HepG2 (cell line): ENCODE data around the gene GGTA1. TPM values are rescaled to one million over a fixed set of nuclear protein-coding genes. Genes with fewer than 3 reads are reported as not detected.

Source experiments
- ATAC-seq: fragments of 200-7000 bp; cut with Tn5 transposase; 3 replicates; pipeline ENCODE4 v1.9.1; 2020; ENCODE audit warnings: mild to moderate bottlenecking, moderate library complexity
- BruUV-seq: library from RNA; stranded (reverse); fragments of 400-500 nt; replicated peaks from 2 replicates; lab custom pipeline; 2021; lab: Mats Ljungman, UMichigan
- CTCF ChIA-PET: fragments of 300-600 bp; formaldehyde crosslinking; extraction: SDS; loops from one replicate; lab custom pipeline; 2021; ENCODE audit warnings: low total read pairs, inconsistent platforms, low intra/inter-chr PET ratio; lab: Yijun Ruan, JAX
- POLR2A ChIA-PET: fragments of 350-600 bp; sonication (Branson Sonifier 250); formaldehyde crosslinking; loops from one replicate; lab custom pipeline; 2020; ENCODE audit warnings: antibody characterized with exemption, inconsistent platforms; lab: Yijun Ruan, JAX
- DNase-seq: peaks from one replicate; pipeline ENCODE4 v3.0.0-alpha.2; 2015; ENCODE audit warnings: low spot score
- FAIRE-seq: peaks from 3 replicates; lab custom pipeline; 2011; peaks lifted over from hg19 to GRCh38; lab: Jason Lieb, UNC
- H2AFZ ChIP-seq: one replicate; pipeline ENCODE4 v1.6.1; 2011; ENCODE audit warnings: low read length, inconsistent platforms
- H3K27ac ChIP-seq: fragments of 300-600 bp; 3 replicates; pipeline ENCODE4 v1.8.0; 2011; ENCODE audit warnings: mixed run types, mild to moderate bottlenecking, mixed read lengths, low read length, inconsistent platforms; ENCODE audit not compliant: insufficient read depth; ENCODE audit errors: extremely low read length
- H3K27me3 ChIP-seq, 2 experiments: fragments of 200-600 bp in 1 of 2; 2 replicates in 1 of 2; 3 replicates in 1 of 2; pipeline versions ENCODE4 v1.6.0 to v1.8.0; 2011; ENCODE audit warnings: low read length in 2 of 2, mild to moderate bottlenecking in 2 of 2, moderate library complexity in 2 of 2, inconsistent platforms in 1 of 2; ENCODE audit not compliant: insufficient read depth in 2 of 2, control insufficient read depth in 1 of 2
- H3K36me3 ChIP-seq, 2 experiments: fragments of 200-600 bp in 1 of 2; replicated peaks in 1 of 2; 2 replicates in 1 of 2; 3 replicates in 1 of 2; pipeline versions ENCODE4 v1.5.1 to v1.8.0; 2011; ENCODE audit warnings: low read length in 2 of 2, inconsistent platforms in 1 of 2; ENCODE audit not compliant: insufficient read depth in 2 of 2, control insufficient read depth in 1 of 2
- H3K4me1 ChIP-seq: 2 replicates; pipeline ENCODE4 v1.5.1; 2012; ENCODE audit warnings: low read length, inconsistent platforms; ENCODE audit not compliant: insufficient read depth
- H3K4me2 ChIP-seq: 2 replicates; pipeline ENCODE4 v1.6.0; 2011; ENCODE audit warnings: low read depth, low read length, inconsistent platforms
- H3K4me3 ChIP-seq, 3 experiments: fragments of 200-600 bp in 1 of 3; sonication (generic), shearing (Covaris generic) in 1 of 3; replicated peaks in 1 of 3; 2 replicates each; pipeline ENCODE4 v1.5.1; 2011 to 2016; ENCODE audit warnings: low read length in 3 of 3, inconsistent platforms in 2 of 3, low read depth in 2 of 3, mild to moderate bottlenecking in 2 of 3, control low read depth in 1 of 3, mixed read lengths in 1 of 3; ENCODE audit not compliant: insufficient read depth in 1 of 3
- H3K79me2 ChIP-seq: one replicate; pipeline ENCODE4 v1.6.1; 2011; ENCODE audit warnings: low read length, inconsistent platforms; ENCODE audit not compliant: insufficient read depth
- H3K9ac ChIP-seq: 2 replicates; pipeline ENCODE4 v1.6.0; 2011; ENCODE audit warnings: mild to moderate bottlenecking, low read depth, low read length, inconsistent platforms; ENCODE audit not compliant: insufficient read depth
- H3K9me3 ChIP-seq: 2 replicates; pipeline ENCODE4 v1.5.1; 2012; ENCODE audit warnings: mild to moderate bottlenecking, low read length
- H4K20me1 ChIP-seq: 2 replicates; pipeline ENCODE4 v1.6.0; 2011; ENCODE audit warnings: inconsistent platforms, mild to moderate bottlenecking, low read length, moderate library complexity; ENCODE audit not compliant: insufficient read depth
- ATF4 ChIP-seq, 2 experiments: fragments of 450-650 bp in 1 of 2; sonication (generic) in 1 of 2; formaldehyde crosslinking; IDR thresholded peaks; 2 replicates each; pipeline versions ENCODE4 v1.5.0 to v1.8.0; 2020 to 2022; ENCODE audit warnings: mild to moderate bottlenecking in 1 of 2, missing genetic modification reagents in 1 of 2
- ATF7 ChIP-seq, 2 experiments: fragments of 450-650 bp in 1 of 2; sonication (generic) in 1 of 2; formaldehyde crosslinking in 1 of 2; IDR thresholded peaks; 2 replicates each; pipeline versions ENCODE4 v1.4.0 to v1.6.1; 2016 to 2020; ENCODE audit warnings: antibody characterized with exemption in 1 of 2, mild to moderate bottlenecking in 1 of 2, missing genetic modification reagents in 1 of 2
- HES4 ChIP-seq: sonication (generic); formaldehyde crosslinking; IDR thresholded peaks from 2 replicates; pipeline ENCODE4 v1.9.0; 2021; ENCODE audit warnings: mild to moderate bottlenecking, missing genetic modification reagents, borderline replicate concordance
- HOXA7 ChIP-seq: sonication (generic); formaldehyde crosslinking; IDR thresholded peaks from 2 replicates; pipeline ENCODE4 v1.8.1; 2022; ENCODE audit warnings: mild to moderate bottlenecking, missing genetic modification reagents, moderate library complexity
- MBNL3 ChIP-seq: fragments of 250-450 bp; sonication (Bioruptor Pico); conservative IDR thresholded peaks from 2 replicates; pipeline ENCODE4 v1.8.0; 2022; ENCODE audit warnings: mild to moderate bottlenecking, inconsistent platforms
- RFXAP ChIP-seq: sonication (generic); formaldehyde crosslinking; IDR thresholded peaks from 2 replicates; pipeline ENCODE4 v1.4.0; 2020; ENCODE audit warnings: missing genetic modification reagents, borderline replicate concordance
- SKI ChIP-seq: fragments of 450-650 bp; IDR thresholded peaks from one replicate; pipeline ENCODE4 v1.6.1; 2018; ENCODE audit warnings: mild to moderate bottlenecking; ENCODE audit not compliant: partially characterized antibody
- SSRP1 ChIP-seq: IDR thresholded peaks from 2 replicates; pipeline ENCODE4 v1.6.1; 2016; ENCODE audit warnings: control low read depth
- TBL1XR1 ChIP-seq: fragments of 150-350 bp; IDR thresholded peaks from 2 replicates; pipeline ENCODE4 v1.6.1; 2014; ENCODE audit warnings: borderline replicate concordance, low read length; ENCODE audit not compliant: partially characterized antibody
- ZBTB8A ChIP-seq: sonication (generic); formaldehyde crosslinking; IDR thresholded peaks from 2 replicates; pipeline ENCODE4 v1.4.0; 2020; ENCODE audit warnings: mild to moderate bottlenecking, low read depth, missing genetic modification reagents, borderline replicate concordance
- ZFP41 ChIP-seq: sonication (generic); formaldehyde crosslinking; IDR thresholded peaks from 2 replicates; pipeline ENCODE4 v1.4.0; 2020; ENCODE audit warnings: mild to moderate bottlenecking, missing genetic modification reagents, borderline replicate concordance
- ZNF790 ChIP-seq: sonication (generic); formaldehyde crosslinking; IDR thresholded peaks from 2 replicates; pipeline ENCODE4 v1.8.0; 2022; ENCODE audit warnings: missing genetic modification reagents, mild to moderate bottlenecking, borderline replicate concordance
- WGBS: methylation state at CpG from one replicate; pipeline ENCODE4 v1.1.6; 2017; ENCODE audit warnings: low lambda C conversion rate; 5-methylcytosine and 5-hydroxymethylcytosine counted together
- in situ Hi-C: cut with HindIII; loops from 2 replicates; pipeline ENCODE4 v1.10.0; 2017; ENCODE audit warnings: low pct_unique_long_range_greater_than_20kb; ENCODE audit not compliant: extremely low pct_ligation_motif_present
- intact Hi-C: fragments of 100-400 bp; cut with micrococcal nuclease; formaldehyde crosslinking; loops from one replicate; pipeline ENCODE4 v1.10.0; 2022; ENCODE audit not compliant: unreplicated experiment
- polyA plus RNA-seq, 8 experiments: library from polyadenylated mRNA; depleted of rRNA in 3 of 8; stranded (reverse) in 7 of 8; unstranded in 1 of 8; fragments of >200 nt; fragmentation: Illumina TruSeq in 4 of 8; extraction: Trizol in 4 of 8; gene quantifications; 2 replicates each; pipeline versions ENCODE4 v1.2.1 to v1.2.3, GENCODE V29; 2011 to 2016; ENCODE audit warnings: low read depth in 4 of 8, missing spikeins in 1 of 8, mixed read lengths in 1 of 8; ENCODE audit not compliant: insufficient read depth in 1 of 8
- total RNA-seq, 5 experiments: library from RNA; depleted of rRNA; stranded (reverse); fragments of >200 nt; fragmentation: Illumina TruSeq; extraction: Trizol; gene quantifications; 2 replicates each; pipeline ENCODE4 v1.2.3, GENCODE V29; 2016; ENCODE audit warnings: low read depth in 1 of 5
- TF ChIP-seq, protein P1 (sequence below): sonication (generic); formaldehyde crosslinking; IDR thresholded peaks from one replicate; pipeline ENCODE4 v1.5.1; 2020; ENCODE audit warnings: mild to moderate bottlenecking, missing genetic modification reagents; ENCODE audit errors: not compliant biosample characterization
- TF ChIP-seq, protein P2 (sequence below): IDR thresholded peaks from 2 replicates; pipeline ENCODE4 v1.6.1; 2016; ENCODE audit warnings: missing compliant biosample characterization, missing genetic modification reagents, borderline replicate concordance

Gene GGTA1
- total and polyA plus RNA-seq, 2 of the 13 experiments (the other 11 are each of a cell fraction or from before 2014, with no cell fraction given) = not detected

DNA sequence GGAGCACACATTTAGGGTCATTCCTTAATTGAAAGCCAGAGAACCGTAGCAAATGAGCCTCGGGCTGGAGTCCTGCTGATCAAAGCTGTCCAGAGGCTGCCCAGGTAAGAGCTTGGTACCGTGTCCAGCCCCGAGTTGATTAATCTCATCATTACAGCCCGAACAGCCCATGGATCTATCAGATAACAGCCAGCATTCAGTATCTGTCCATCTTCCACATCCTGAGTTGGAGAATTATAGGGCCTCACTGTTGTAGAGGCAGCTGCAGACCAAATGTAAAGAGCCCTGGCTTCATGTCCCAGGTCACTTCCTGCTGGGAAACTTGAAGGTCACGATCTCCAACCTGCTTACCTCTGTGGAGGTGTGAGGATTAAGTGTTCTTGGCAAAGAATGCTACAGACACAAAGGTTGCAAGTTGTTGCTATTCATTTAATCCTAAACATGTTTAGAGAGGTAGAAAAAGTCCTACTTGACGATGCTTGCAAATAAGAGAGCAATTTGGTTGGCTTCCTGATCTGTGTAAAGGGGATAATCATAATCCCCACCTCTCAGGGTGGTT, 16.1 kb downstream of the GGTA1 start:
- intact Hi-C loops = no loop called here
- Histone ChIP-seq H3K4me2 (no peak overlapping the region), H3K9me3 (no peaks in the 10 kb centered on the region), H3K36me3 (no peaks in the 10 kb centered on the region), H3K4me3 (no peak overlapping the region), H3K27ac (no peak overlapping the region), H3K27me3 (peaks cover 2 to 36% of the 10 kb centered on the region in 2 experiments; a peak in 4 of 5 replicates), H2AFZ (no peak overlapping the region), H3K79me2 (no peaks in the 10 kb centered on the region), H4K20me1 (peaks cover 3% of the 10 kb centered on the region; the same call in 1 of the 2 replicates), H3K4me1 (peaks cover 23% of the 10 kb centered on the region; the same call in 1 of the 2 replicates), H3K9ac (no peak overlapping the region)
- TF ChIP-seq ATF7 (IDR thresholded peaks at IDR 0.05) (no peak), ATF7 (CRISPR knock-in tag; IDR thresholded peaks at IDR 0.05) (no peak), SKI (no peak), ZFP41 (CRISPR knock-in tag) (no peak), HOXA7 (no peak), ZBTB8A (CRISPR knock-in tag) (no peak), SSRP1 (CRISPR knock-in tag) (no peak), RFXAP (CRISPR knock-in tag) (no peak), ZNF790 (CRISPR knock-in tag) (no peak), HES4 (CRISPR knock-in tag) (no peak), ATF4 (CRISPR knock-in tag; IDR thresholded peaks at IDR 0.05) (no peak), MBNL3 (CRISPR knock-in tag) (no peak), TBL1XR1 (no peak)
- TF ChIP-seq, protein P1, sequence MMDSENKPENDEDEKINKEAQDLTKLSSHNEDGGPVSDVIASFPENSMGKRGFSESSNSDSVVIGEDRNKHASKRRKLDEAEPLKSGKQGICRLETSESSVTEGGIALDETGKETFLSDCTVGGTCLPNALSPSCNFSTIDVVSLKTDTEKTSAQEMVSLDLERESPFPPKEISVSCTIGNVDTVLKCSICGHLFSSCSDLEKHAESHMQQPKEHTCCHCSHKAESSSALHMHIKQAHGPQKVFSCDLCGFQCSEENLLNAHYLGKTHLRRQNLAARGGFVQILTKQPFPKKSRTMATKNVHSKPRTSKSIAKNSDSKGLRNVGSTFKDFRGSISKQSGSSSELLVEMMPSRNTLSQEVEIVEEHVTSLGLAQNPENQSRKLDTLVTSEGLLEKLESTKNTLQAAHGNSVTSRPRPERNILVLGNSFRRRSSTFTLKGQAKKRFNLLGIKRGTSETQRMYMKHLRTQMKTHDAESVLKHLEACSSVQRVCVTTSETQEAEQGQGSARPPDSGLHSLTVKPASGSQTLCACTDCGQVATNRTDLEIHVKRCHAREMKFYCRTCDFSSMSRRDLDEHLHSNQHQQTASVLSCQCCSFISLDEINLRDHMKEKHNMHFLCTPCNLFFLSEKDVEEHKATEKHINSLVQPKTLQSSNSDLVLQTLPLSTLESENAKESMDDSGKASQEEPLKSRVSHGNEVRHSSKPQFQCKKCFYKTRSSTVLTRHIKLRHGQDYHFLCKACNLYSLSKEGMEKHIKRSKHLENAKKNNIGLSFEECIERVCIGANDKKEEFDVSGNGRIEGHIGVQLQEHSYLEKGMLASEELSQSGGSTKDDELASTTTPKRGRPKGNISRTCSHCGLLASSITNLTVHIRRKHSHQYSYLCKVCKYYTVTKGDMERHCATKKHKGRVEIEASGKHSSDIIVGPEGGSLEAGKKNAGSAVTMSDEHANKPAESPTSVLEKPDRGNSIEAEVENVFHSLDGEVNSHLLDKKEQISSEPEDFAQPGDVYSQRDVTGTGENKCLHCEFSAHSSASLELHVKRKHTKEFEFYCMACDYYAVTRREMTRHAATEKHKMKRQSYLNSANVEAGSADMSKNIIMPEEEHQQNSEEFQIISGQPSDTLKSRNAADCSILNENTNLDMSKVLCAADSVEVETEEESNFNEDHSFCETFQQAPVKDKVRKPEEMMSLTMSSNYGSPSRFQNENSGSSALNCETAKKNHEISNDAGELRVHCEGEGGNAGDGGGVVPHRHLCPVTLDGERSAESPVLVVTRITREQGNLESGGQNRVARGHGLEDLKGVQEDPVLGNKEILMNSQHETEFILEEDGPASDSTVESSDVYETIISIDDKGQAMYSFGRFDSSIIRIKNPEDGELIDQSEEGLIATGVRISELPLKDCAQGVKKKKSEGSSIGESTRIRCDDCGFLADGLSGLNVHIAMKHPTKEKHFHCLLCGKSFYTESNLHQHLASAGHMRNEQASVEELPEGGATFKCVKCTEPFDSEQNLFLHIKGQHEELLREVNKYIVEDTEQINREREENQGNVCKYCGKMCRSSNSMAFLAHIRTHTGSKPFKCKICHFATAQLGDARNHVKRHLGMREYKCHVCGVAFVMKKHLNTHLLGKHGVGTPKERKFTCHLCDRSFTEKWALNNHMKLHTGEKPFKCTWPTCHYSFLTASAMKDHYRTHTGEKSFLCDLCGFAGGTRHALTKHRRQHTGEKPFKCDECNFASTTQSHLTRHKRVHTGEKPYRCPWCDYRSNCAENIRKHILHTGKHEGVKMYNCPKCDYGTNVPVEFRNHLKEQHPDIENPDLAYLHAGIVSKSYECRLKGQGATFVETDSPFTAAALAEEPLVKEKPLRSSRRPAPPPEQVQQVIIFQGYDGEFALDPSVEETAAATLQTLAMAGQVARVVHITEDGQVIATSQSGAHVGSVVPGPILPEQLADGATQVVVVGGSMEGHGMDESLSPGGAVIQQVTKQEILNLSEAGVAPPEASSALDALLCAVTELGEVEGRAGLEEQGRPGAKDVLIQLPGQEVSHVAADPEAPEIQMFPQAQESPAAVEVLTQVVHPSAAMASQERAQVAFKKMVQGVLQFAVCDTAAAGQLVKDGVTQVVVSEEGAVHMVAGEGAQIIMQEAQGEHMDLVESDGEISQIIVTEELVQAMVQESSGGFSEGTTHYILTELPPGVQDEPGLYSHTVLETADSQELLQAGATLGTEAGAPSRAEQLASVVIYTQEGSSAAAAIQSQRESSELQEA = no peak
- TF ChIP-seq, protein P2, sequence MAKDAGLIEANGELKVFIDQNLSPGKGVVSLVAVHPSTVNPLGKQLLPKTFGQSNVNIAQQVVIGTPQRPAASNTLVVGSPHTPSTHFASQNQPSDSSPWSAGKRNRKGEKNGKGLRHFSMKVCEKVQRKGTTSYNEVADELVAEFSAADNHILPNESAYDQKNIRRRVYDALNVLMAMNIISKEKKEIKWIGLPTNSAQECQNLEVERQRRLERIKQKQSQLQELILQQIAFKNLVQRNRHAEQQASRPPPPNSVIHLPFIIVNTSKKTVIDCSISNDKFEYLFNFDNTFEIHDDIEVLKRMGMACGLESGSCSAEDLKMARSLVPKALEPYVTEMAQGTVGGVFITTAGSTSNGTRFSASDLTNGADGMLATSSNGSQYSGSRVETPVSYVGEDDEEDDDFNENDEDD (CRISPR knock-in tag) = no peak
- ATAC-seq (no peak), DNase-seq (no peak), FAIRE-seq (no peak)
- in situ Hi-C loops = no loop called here
- no TSS peak for BruUV-seq
- 22% methylated on average over 7 of the region's 7 CpGs for WGBS
- CTCF ChIA-PET = no interaction called here
- POLR2A ChIA-PET = no interaction called here
